ENCODE measurements around the gene RINL. TPM values are rescaled to one million over a fixed set of nuclear protein-coding genes. Genes with fewer than 3 reads are reported as not detected.

RINL gene
- total RNA-seq, 1 donor, result 2.5 TPM

GRCh38 chr19:38819231-38819920, 58.7 kb downstream of the RINL start:
- no peaks in the 10 kb centered on the region for H3K27me3 ChIP-seq (ENCODE audit: insufficient read depth, low read length)
- no peak overlapping the region for H3K27ac ChIP-seq (ENCODE audit: low read depth, low read length)
- H3K79me2 ChIP-seq (ENCODE audit: insufficient read depth, low read length), result no peaks in the 10 kb centered on the region
- H3K9me3 ChIP-seq (ENCODE audit: low read depth, low read length), result no peaks in the 10 kb centered on the region
- no peak overlapping the region for H3K4me2 ChIP-seq (ENCODE audit: insufficient read depth, low read length)
- no peak overlapping the region for H3K4me3 ChIP-seq (ENCODE audit: insufficient read depth, low read length)
- no peaks in the 10 kb centered on the region for H4K20me1 ChIP-seq (ENCODE audit: insufficient read depth, low read length)
- TF ChIP-seq CTCF (IDR thresholded peaks at IDR 0.05; ENCODE audit: extremely low read depth, low read depth, low read length), result no peak
- no peak overlapping the region for H2AFZ ChIP-seq (ENCODE audit: low read length)
- peak; percentile 51 for DNase-seq (ENCODE audit: insufficient read length, low spot score, missing footprints)
- H3K36me3 ChIP-seq (ENCODE audit: insufficient read depth, low read length), result no peaks in the 10 kb centered on the region
- no peaks in the 10 kb centered on the region for H3K4me1 ChIP-seq (ENCODE audit: insufficient read depth, low read length)

Other genes starting within 250 kb of the RINL start
- gene ACTN4, start 230.6 kb downstream of the RINL start, total RNA-seq, result 204 and 229 TPM in 2 replicates
- gene CAPN12, start 133.8 kb downstream of the RINL start, total RNA-seq, result not detected in 2 replicates
- not detected in 2 replicates for gene LGALS7, start 104.8 kb downstream of the RINL start, total RNA-seq
- not detected in 2 replicates for gene LGALS7B, start 89.1 kb downstream of the RINL start, total RNA-seq
- not detected in 2 replicates for gene LGALS4, start 65.3 kb downstream of the RINL start, total RNA-seq
- gene ECH1, start 46.5 kb downstream of the RINL start, total RNA-seq, result 35.1 and 36.9 TPM in 2 replicates
- gene HNRNPL, start 28.3 kb downstream of the RINL start, total RNA-seq, result 188 and 201 TPM in 2 replicates
- 76.9 and 77.4 TPM in 2 replicates for gene SIRT2, start 21.3 kb upstream of the RINL start, total RNA-seq
- gene NFKBIB, start 21.7 kb upstream of the RINL start, total RNA-seq, result 9.1 and 12.7 TPM in 2 replicates
- gene CCER2, start 33.9 kb upstream of the RINL start, total RNA-seq, result not detected in 2 replicates
- gene SARS2, start 52.5 kb upstream of the RINL start, total RNA-seq, result 20.3 and 21.7 TPM in 2 replicates
- gene MRPS12, start 52.7 kb upstream of the RINL start, total RNA-seq, result 21.5 and 25.7 TPM in 2 replicates
- gene FBXO17, start 97.5 kb upstream of the RINL start, total RNA-seq, result 40.9 and 42.7 TPM in 2 replicates
- gene FBXO27, start 154.3 kb upstream of the RINL start, total RNA-seq, result 4.7 and 5.0 TPM in 2 replicates
- gene ACP7, start 206.1 kb upstream of the RINL start, total RNA-seq, result 0.29 TPM in 1 of 2 replicates, not detected in the other
- 6.8 and 9.4 TPM in 2 replicates for gene PAK4, start 247.5 kb upstream of the RINL start, total RNA-seq